Nephron progenitor cell (in vitro differentiated cells): ENCODE results near the gene CPN2.

Experiments
- DNase-seq: peaks from one replicate; pipeline ENCODE4 v3.0.0; 2021
- H3K27ac Mint-ChIP-seq: 2 replicates; pipeline ENCODE4 v1.8.0; 2021; ENCODE audit warnings: mild to moderate bottlenecking, moderate library complexity, mixed read lengths
- H3K27me3 Mint-ChIP-seq: 2 replicates; pipeline ENCODE4 v1.8.0; 2021; ENCODE audit warnings: mild to moderate bottlenecking, low read depth, mixed read lengths; ENCODE audit not compliant: poor library complexity
- H3K36me3 Mint-ChIP-seq: 2 replicates; pipeline ENCODE4 v1.8.0; 2021; ENCODE audit warnings: low read depth, mixed read lengths
- H3K4me1 Mint-ChIP-seq: 2 replicates; pipeline ENCODE4 v1.8.0; 2021; ENCODE audit warnings: mixed read lengths
- H3K4me3 Mint-ChIP-seq: 2 replicates; pipeline ENCODE4 v1.8.0; 2021; ENCODE audit warnings: mild to moderate bottlenecking, moderate library complexity, mixed read lengths
- H3K9me3 Mint-ChIP-seq: 2 replicates; pipeline ENCODE4 v1.8.0; 2021; ENCODE audit warnings: mild to moderate bottlenecking, moderate library complexity, mixed read lengths
- CTCF ChIP-seq: fragments of 200-600 bp; sonication (generic); IDR thresholded peaks from 2 replicates; pipeline ENCODE4 v1.5.0; 2021; ENCODE audit warnings: antibody characterized with exemption

The CPN2 gene

GRCh38 chr3:194374935-194375334, 23.8 kb upstream of the CPN2 start:
- H3K36me3 Mint-ChIP-seq: no peaks in the 10 kb centered on the region

GRCh38 chr3:194373899-194374298, 22.8 kb upstream of the CPN2 start:
- no peak for TF ChIP-seq CTCF
- Mint-ChIP-seq H3K4me1 (peaks cover 68% of the 10 kb centered on the region), H3K4me3 (no peak overlapping the region), H3K27ac (peak overlapping the region; percentile 76), H3K36me3 (no peaks in the 10 kb centered on the region), H3K9me3 (no peaks in the 10 kb centered on the region), H3K27me3 (peaks cover 42% of the 10 kb centered on the region)
- no peak for DNase-seq

More at GRCh38 chr3:194374935-194375334, 23.8 kb upstream of the CPN2 start:
- Mint-ChIP-seq H3K27me3 (peaks cover 40% of the 10 kb centered on the region), H3K27ac (peak overlapping the region; percentile 81), H3K4me1 (peaks cover 66% of the 10 kb centered on the region), H3K4me3 (peak overlapping the region; percentile 72), H3K9me3 (no peaks in the 10 kb centered on the region)
- no peak for TF ChIP-seq CTCF
- no peak for DNase-seq

DNA sequence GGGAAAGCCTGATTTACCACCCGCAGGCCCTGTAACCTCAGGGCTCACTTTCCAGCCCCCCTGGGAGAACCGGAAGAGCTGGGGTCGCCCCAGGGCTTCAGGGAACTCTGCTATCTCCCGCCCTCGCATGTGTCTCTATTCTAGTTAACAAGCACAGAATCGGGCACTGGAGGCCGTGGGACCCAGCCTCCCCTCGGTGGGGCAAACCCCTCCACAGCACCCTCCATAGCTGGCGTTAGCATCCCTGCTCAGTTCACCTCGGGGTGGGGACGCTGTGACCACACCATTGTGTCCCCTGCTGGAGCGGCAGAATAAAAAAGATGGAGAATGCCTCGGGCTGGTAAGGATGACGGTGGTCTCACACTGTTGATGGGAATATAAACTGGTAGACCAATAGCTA, 21.9 kb upstream of the CPN2 start:
- Mint-ChIP-seq H3K4me1 (peaks cover 71% of the 10 kb centered on the region), H3K4me3 (no peak overlapping the region), H3K27me3 (peaks cover 46% of the 10 kb centered on the region), H3K9me3 (no peaks in the 10 kb centered on the region), H3K36me3 (no peaks in the 10 kb centered on the region), H3K27ac (no peak overlapping the region)
- TF ChIP-seq CTCF: no peak
- DNase-seq: no peak

- no peak for TF ChIP-seq CTCF
- Mint-ChIP-seq H3K4me3 (no peak overlapping the region), H3K9me3 (no peaks in the 10 kb centered on the region), H3K36me3 (no peaks in the 10 kb centered on the region), H3K4me1 (peaks cover 72% of the 10 kb centered on the region), H3K27ac (no peak overlapping the region), H3K27me3 (peaks cover 47% of the 10 kb centered on the region)
- DNase-seq: no peak
Observed at GRCh38 chr3:194370753-194371152, 19.6 kb upstream of the CPN2 start.

DNA sequence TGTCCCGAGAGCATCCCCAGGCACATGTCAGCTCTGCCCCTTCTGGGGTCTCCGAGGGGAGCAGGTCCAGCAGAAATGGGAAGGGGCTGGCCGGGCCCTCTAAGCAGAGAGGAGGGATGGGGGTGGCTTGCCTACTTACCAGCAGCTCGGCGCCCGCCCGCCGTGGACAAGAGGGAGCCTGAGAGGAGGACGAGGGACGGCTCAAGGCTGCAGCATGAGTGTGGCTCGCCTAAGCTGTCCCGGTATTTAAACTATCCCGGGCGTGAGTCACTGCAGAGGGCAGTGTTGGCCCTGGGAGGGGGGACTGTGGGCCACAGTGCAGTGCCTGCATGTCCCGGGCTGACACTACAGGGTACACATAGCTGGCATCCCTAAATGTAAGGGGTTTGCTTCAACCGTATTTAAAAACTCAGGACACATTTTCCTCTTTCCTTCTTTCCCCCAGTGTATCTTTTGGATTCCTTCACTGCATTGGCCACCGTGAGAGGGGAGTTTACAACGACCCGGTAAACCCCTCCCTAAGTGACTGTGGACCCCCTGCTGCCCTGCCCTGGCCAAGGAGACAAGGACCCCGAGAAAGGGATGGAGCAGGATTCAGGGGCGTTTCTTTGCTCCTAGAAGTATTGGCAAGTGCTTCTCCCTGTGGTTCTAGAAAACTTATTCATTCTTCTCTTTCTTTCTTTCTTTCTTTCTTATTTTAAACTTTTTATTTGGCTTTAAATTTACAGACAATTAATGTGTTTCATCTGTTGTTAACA, 18.6 kb upstream of the CPN2 start, which contains the start of gene LRRC15:
Gene LRRC15, minus strand, starts transcription at position 222 of the 758 bp plus-strand sequence. CDS start 8,700 bp downstream, outside the sequence.
- H3K36me3 Mint-ChIP-seq: no peaks in the 10 kb centered on the region
- peaks cover 72% of the 10 kb centered on the region for H3K4me1 Mint-ChIP-seq
- peak; percentile 43 for DNase-seq
- peaks cover 47% of the 10 kb centered on the region for H3K27me3 Mint-ChIP-seq
- TF ChIP-seq CTCF: no peak
- H3K9me3 Mint-ChIP-seq: no peaks in the 10 kb centered on the region
- peak within 1 kb of the TSS; percentile 54 for H3K4me3 Mint-ChIP-seq
- H3K27ac Mint-ChIP-seq: no peak within 1 kb of the TSS

GRCh38 chr3:194368918-194369317, 17.8 kb upstream of the CPN2 start:
- peaks cover 72% of the 10 kb centered on the region for H3K4me1 Mint-ChIP-seq
- H3K4me3 Mint-ChIP-seq: peak overlapping the region; percentile 54
- TF ChIP-seq CTCF: no peak
- H3K27me3 Mint-ChIP-seq: peaks cover 47% of the 10 kb centered on the region
- no peak for DNase-seq
- H3K9me3 Mint-ChIP-seq: no peaks in the 10 kb centered on the region
- no peak overlapping the region for H3K27ac Mint-ChIP-seq
- no peaks in the 10 kb centered on the region for H3K36me3 Mint-ChIP-seq
